B cell (primary cell): ENCODE measurements around the gene FAM124A. TPM values are rescaled to one million over a fixed set of nuclear protein-coding genes. Genes with fewer than 3 reads are reported as not detected.

Experiments used
- ATAC-seq: fragments of 200-7000 bp; cut with Tn5 transposase; one replicate; pipeline ENCODE4 v1.10.0; 2021; ENCODE audit warnings: low read depth, mild to moderate bottlenecking, moderate number of reproducible peaks, moderate library complexity
- CTCF ChIA-PET: fragments of 350-600 bp; sonication (Branson Sonifier 250); formaldehyde crosslinking; loops from one replicate; lab custom pipeline; 2021; ENCODE audit warnings: antibody characterized with exemption, inconsistent platforms; lab: Charles Lee
- POLR2A ChIA-PET: fragments of 350-600 bp; sonication (Branson Sonifier 250); formaldehyde crosslinking; loops from one replicate; lab custom pipeline; 2021; ENCODE audit warnings: antibody characterized with exemption; lab: Charles Lee
- DNase-seq: peaks from one replicate; pipeline ENCODE4 v3.0.0; 2013
- H2AFZ ChIP-seq: 2 replicates; pipeline ENCODE4 v1.6.1; 2012; ENCODE audit warnings: mild to moderate bottlenecking, low read depth, low read length; ENCODE audit not compliant: insufficient read depth, poor library complexity, severe bottlenecking
- H3K27ac ChIP-seq, 2 donors: 1 replicate in 1 of 2; 2 replicates in 1 of 2; pipeline ENCODE4 v1.5.1; 2012 to 2013; ENCODE audit warnings: low read length in 2 of 2, mild to moderate bottlenecking in 2 of 2, moderate library complexity in 1 of 2
- H3K27me3 ChIP-seq, 4 experiments: fragments of 200-600 bp in 1 of 4; sonication (generic) in 1 of 4; replicated peaks in 1 of 4; 1 replicate in 2 of 4; 2 replicates in 2 of 4; pipeline versions ENCODE4 v1.6.1 to v1.7.0; 2013 to 2016; ENCODE audit warnings: low read length in 3 of 4, mild to moderate bottlenecking in 2 of 4, mixed read lengths in 1 of 4, moderate library complexity in 1 of 4; ENCODE audit not compliant: insufficient read depth in 4 of 4, control insufficient read depth in 3 of 4; ENCODE audit errors: control extremely low read depth in 1 of 4
- H3K36me3 ChIP-seq, 2 experiments: replicated peaks in 1 of 2; 1 replicate in 1 of 2; 2 replicates in 1 of 2; pipeline versions ENCODE4 v1.6.1 to v1.7.1; 2013; ENCODE audit warnings: low read length in 1 of 2; ENCODE audit not compliant: insufficient read depth in 2 of 2, control insufficient read depth in 1 of 2; ENCODE audit errors: control extremely low read depth in 1 of 2, extremely low read depth in 1 of 2
- H3K4me1 ChIP-seq, 2 donors: fragments of 200-600 bp in 1 of 2; sonication (generic) in 1 of 2; 1 replicate in 1 of 2; 2 replicates in 1 of 2; pipeline versions ENCODE4 v1.5.1 to v1.6.1; 2013 to 2017; ENCODE audit warnings: low read length in 2 of 2; ENCODE audit not compliant: control insufficient read depth in 2 of 2, insufficient read depth in 2 of 2
- H3K4me2 ChIP-seq: replicated peaks from 2 replicates; pipeline ENCODE3; 2012; ENCODE audit warnings: mild to moderate bottlenecking, low read depth, low read length; ENCODE audit not compliant: poor library complexity, severe bottlenecking
- H3K4me3 ChIP-seq, 5 experiments: fragments of 200-600 bp in 1 of 5; sonication (generic) in 1 of 5; 1 replicate in 3 of 5; 2 replicates in 2 of 5; pipeline versions ENCODE4 v1.5.1 to v1.7.0; 2011 to 2016; ENCODE audit warnings: low read length in 4 of 5, mild to moderate bottlenecking in 4 of 5, low read depth in 2 of 5, control low read depth in 1 of 5, moderate library complexity in 1 of 5; ENCODE audit not compliant: insufficient read depth in 1 of 5; ENCODE audit errors: control extremely low read depth in 1 of 5, extremely low read depth in 1 of 5
- H3K79me2 ChIP-seq: fragments of 200-600 bp; sonication (generic); one replicate; pipeline ENCODE4 v1.6.0; 2016; ENCODE audit warnings: low read length; ENCODE audit not compliant: control insufficient read depth, insufficient read depth
- H3K9ac ChIP-seq: fragments of 200-600 bp; sonication (generic); 2 replicates; pipeline ENCODE4 v1.6.1; 2017; ENCODE audit warnings: mild to moderate bottlenecking, low read length, moderate library complexity
- H3K9me3 ChIP-seq, 3 donors: one replicate each; pipeline versions ENCODE4 v1.6.1 to v1.7.1; 2013; ENCODE audit warnings: low read length in 2 of 3; ENCODE audit not compliant: control insufficient read depth in 2 of 3, insufficient read depth in 1 of 3; ENCODE audit errors: control extremely low read depth in 1 of 3
- H4K20me1 ChIP-seq: 2 replicates; pipeline ENCODE4 v1.6.0; 2012; ENCODE audit warnings: mild to moderate bottlenecking, low read length; ENCODE audit not compliant: insufficient read depth, control insufficient read depth, poor library complexity, severe bottlenecking
- H3K27ac Mint-ChIP-seq: one replicate; pipeline ENCODE4 v1.8.0; 2021; ENCODE audit warnings: mixed read lengths
- H3K27me3 Mint-ChIP-seq: one replicate; pipeline ENCODE4 v1.8.0; 2021; ENCODE audit warnings: mixed read lengths
- H3K4me1 Mint-ChIP-seq: one replicate; pipeline ENCODE4 v1.8.0; 2021; ENCODE audit warnings: mixed read lengths
- H3K4me3 Mint-ChIP-seq: one replicate; pipeline ENCODE4 v1.8.0; 2021; ENCODE audit warnings: mixed read lengths
- H3K9me3 Mint-ChIP-seq: one replicate; pipeline ENCODE4 v1.8.0; 2022; ENCODE audit warnings: mixed read lengths; ENCODE audit not compliant: insufficient read depth
- EZH2 ChIP-seq: IDR thresholded peaks from 2 replicates; pipeline ENCODE4 v1.6.1; 2012; ENCODE audit warnings: borderline replicate concordance, low read depth, mild to moderate bottlenecking, moderate library complexity, low read length; ENCODE audit not compliant: insufficient read depth, poor library complexity, severe bottlenecking
- WGBS: methylation state at CpG from one replicate; pipeline ENCODE4 v1.1.5; 2013; ENCODE audit warnings: missing lambda C conversion rate; ENCODE audit not compliant: insufficient coverage; 5-methylcytosine and 5-hydroxymethylcytosine counted together
- intact Hi-C: fragments of 100-400 bp; cut with micrococcal nuclease; formaldehyde crosslinking; loops from one replicate; pipeline ENCODE4 v1.10.0; 2022
- polyA plus RNA-seq: library from polyadenylated mRNA; depleted of rRNA; stranded (reverse); fragments of >200 nt; gene quantifications from 2 replicates; pipeline ENCODE4 v1.2.3, GENCODE V29; 2012
- total RNA-seq, 2 donors: library from RNA; stranded (reverse); fragments of 120-200 nt in 1 of 2; gene quantifications; 1 replicate in 1 of 2; 2 replicates in 1 of 2; pipeline versions ENCODE4 v1.2.3 to v1.2.4, GENCODE V29; 2013 to 2022
- TF ChIP-seq, protein P1 (sequence below): fragments of 200-600 bp; IDR thresholded peaks from one replicate; pipeline ENCODE4 v1.8.0; 2022; ENCODE audit warnings: antibody characterized with exemption, mild to moderate bottlenecking

The FAM124A gene
- total and polyA plus RNA-seq, 2 donors (not counting 1 experiment from before 2014, with no cell fraction given): 0.09 to 0.39 TPM

DNA sequence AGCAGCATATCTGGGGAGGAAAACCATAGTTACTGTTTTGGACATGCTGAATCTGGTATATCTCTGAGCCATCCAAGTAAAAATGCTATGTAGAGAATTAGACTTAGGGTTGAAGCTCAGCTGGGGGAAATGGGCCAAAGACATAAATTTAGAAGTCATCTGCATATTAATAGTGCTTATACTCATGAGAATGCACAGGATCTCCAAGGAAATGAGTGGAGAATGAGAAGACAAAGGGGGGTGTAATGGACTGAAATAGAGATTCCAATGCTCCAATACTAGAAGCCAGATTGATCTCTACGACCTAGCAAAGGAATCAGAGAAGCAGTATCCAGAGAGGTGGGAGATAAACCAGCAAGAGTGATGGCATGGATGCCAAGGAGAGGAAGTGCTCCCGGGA is 10.3 kb upstream of the FAM124A start:
- H3K79me2 ChIP-seq: no peaks in the 10 kb centered on the region
- ChIA-PET POLR2A (no interaction called here), CTCF (no interaction called here)
- WGBS: 75% methylated on average over 1 of the region's 2 CpGs
- Mint-ChIP-seq H3K27me3 (peaks cover 76% of the 10 kb centered on the region), H3K4me3 (no peak overlapping the region), H3K4me1 (no peaks in the 10 kb centered on the region), H3K9me3 (no peaks in the 10 kb centered on the region), H3K27ac (no peak overlapping the region)
- no peak overlapping the region for H3K27ac ChIP-seq
- H3K4me1 ChIP-seq: no peaks in the 10 kb centered on the region
- no peaks in the 10 kb centered on the region for H3K9me3 ChIP-seq
- H4K20me1 ChIP-seq: no peaks in the 10 kb centered on the region
- H3K9ac ChIP-seq: no peak overlapping the region
- intact Hi-C loops: no loop called here
- H3K36me3 ChIP-seq: no peaks in the 10 kb centered on the region
- H3K4me2 ChIP-seq: no peak overlapping the region
- no peak for ATAC-seq
- TF ChIP-seq, protein P1, sequence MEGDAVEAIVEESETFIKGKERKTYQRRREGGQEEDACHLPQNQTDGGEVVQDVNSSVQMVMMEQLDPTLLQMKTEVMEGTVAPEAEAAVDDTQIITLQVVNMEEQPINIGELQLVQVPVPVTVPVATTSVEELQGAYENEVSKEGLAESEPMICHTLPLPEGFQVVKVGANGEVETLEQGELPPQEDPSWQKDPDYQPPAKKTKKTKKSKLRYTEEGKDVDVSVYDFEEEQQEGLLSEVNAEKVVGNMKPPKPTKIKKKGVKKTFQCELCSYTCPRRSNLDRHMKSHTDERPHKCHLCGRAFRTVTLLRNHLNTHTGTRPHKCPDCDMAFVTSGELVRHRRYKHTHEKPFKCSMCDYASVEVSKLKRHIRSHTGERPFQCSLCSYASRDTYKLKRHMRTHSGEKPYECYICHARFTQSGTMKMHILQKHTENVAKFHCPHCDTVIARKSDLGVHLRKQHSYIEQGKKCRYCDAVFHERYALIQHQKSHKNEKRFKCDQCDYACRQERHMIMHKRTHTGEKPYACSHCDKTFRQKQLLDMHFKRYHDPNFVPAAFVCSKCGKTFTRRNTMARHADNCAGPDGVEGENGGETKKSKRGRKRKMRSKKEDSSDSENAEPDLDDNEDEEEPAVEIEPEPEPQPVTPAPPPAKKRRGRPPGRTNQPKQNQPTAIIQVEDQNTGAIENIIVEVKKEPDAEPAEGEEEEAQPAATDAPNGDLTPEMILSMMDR: no peak
- TF ChIP-seq EZH2: no peak
- no peak overlapping the region for H2AFZ ChIP-seq
- peaks cover 0 to 30% (median 4%) of the 10 kb centered on the region in 4 experiments for H3K27me3 ChIP-seq
- no peak overlapping the region for H3K4me3 ChIP-seq
- DNase-seq: no peak

DNA sequence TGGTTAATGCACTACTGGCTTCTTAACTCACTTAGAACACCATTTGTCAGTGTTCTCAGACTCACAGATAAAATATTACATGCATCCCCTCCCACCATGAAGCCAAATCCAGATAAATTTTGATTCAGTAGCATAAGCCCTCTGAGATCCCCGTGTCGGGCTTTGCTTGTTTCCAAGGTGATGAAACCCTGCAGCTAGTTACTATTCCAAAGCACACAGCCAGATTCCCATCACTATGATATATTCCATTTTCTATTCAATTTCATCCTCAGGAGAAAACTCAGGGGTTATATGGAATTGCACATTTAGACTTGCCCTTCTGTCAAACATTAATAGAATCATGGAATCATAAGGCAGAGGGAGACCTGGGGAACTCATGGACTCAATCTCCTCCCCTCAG is 9.4 kb upstream of the FAM124A start:
- Mint-ChIP-seq H3K4me3 (no peak overlapping the region), H3K27ac (no peak overlapping the region), H3K9me3 (no peaks in the 10 kb centered on the region), H3K27me3 (peaks cover 83% of the 10 kb centered on the region), H3K4me1 (no peaks in the 10 kb centered on the region)
- Histone ChIP-seq H3K27ac (no peak overlapping the region), H3K36me3 (no peaks in the 10 kb centered on the region), H3K4me1 (no peaks in the 10 kb centered on the region), H3K9ac (no peak overlapping the region), H3K79me2 (no peaks in the 10 kb centered on the region), H3K4me2 (no peak overlapping the region), H3K4me3 (no peak overlapping the region), H4K20me1 (no peaks in the 10 kb centered on the region), H3K9me3 (no peaks in the 10 kb centered on the region), H2AFZ (no peak overlapping the region), H3K27me3 (peaks cover 0 to 33% (median 4%) of the 10 kb centered on the region in 4 experiments)
- CTCF ChIA-PET: no interaction called here
- intact Hi-C loops: no loop called here
- no peak for TF ChIP-seq EZH2
- TF ChIP-seq, protein P1: no peak
- no peak for ATAC-seq
- no peak for DNase-seq
- POLR2A ChIA-PET: no interaction called here
- 100% methylated on average over 2 of the region's 2 CpGs for WGBS
